HG03354 (cell line): ENCODE results near the gene CCR7.
"Not testable (repeated sequence)": the region's sequence is repeated elsewhere in the genome, so short reads cannot be mapped to it uniquely, and the experiment has no call there.

ENCODE experiments used
- ATAC-seq: cut with Tn5 transposase; IDR thresholded peaks from one replicate; pipeline ENCODE4 v1.9.1; 2021; ENCODE audit warnings: mild to moderate bottlenecking; ENCODE audit not compliant: unreplicated experiment, poor library complexity, severe bottlenecking

CCR7 gene

GRCh38 chr17:40552806-40553693, 12.2 kb downstream of the CCR7 start:
- ATAC-seq: no peak

- ATAC-seq: no peak
Measured at GRCh38 chr17:40551879-40552768, 13.1 kb downstream of the CCR7 start.

DNA sequence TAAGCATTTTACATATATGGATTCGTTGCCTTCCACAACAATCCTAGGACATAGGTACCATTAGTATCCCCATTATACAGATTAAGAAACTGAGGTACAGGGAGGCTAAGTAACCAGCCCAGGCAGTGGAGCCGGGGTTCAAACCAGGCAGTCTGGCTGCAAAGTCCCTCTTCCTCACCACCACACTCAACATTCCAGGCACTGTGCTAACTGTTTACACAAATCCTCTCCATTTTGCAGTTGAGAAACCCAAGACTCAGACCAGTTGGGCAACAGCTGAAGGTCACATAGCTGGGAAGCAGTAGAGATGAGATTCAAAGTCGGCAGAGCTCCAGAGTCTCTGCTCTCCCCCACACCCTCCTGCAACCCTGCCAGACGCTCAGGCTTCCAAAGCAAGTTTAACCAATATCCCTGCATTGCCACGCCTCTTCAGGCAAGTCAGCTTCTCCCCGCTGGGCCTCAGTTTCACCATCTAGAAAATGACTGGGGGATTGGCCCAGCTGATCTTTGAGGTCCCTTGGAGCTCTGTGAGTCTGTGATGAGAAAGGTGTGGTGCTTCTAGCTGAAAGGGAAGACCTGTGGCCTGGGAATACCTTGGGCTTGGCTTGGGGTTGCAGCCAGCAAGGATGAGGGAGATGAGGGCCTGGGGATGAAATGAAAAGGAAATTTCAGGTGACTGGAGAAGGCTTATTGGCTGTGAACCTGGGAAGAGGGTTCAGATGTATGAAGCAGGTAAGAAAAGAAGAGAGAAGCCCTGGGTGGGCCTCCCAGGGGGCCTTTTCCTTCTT, 14.0 kb downstream of the CCR7 start:
- no peak for ATAC-seq

- no peak for ATAC-seq
Measured at GRCh38 chr17:40550608-40551007, 14.7 kb downstream of the CCR7 start.

DNA sequence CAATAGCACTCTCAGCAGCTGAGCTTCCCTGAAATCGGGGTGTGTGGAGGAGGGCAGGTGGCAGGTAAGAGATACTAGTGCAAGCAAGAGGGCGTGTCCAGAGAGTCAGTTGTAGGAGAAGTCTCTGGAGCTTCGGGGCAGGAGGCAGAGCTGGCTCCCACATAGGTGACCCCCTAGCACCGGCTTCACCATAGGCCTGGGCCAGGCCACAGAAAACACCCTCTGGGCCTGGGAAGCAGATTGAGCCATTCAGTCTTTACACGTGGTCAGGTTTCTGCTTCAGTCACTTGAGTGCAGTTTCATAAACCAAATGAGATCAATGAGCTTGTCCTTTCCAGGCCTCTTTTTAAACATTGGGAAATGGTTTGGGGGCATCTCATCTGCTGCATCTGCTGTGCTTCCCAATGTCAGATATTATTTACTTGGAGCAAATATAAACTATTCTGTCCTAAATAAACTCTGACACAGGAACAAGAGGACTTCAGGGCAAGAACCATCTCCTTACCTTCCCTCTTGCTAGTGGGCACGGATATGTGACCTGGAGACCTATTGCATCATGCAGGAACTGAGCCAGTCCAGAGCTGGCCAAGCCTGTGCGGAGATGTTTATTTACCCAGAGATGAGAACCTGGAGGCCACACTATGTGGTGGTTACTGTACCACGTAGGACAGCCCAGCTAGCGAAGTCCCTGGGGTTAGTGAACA, 16.1 kb downstream of the CCR7 start:
- no peak for ATAC-seq

- no peak for ATAC-seq
Measured at GRCh38 chr17:40548491-40548981, 16.7 kb downstream of the CCR7 start.

DNA sequence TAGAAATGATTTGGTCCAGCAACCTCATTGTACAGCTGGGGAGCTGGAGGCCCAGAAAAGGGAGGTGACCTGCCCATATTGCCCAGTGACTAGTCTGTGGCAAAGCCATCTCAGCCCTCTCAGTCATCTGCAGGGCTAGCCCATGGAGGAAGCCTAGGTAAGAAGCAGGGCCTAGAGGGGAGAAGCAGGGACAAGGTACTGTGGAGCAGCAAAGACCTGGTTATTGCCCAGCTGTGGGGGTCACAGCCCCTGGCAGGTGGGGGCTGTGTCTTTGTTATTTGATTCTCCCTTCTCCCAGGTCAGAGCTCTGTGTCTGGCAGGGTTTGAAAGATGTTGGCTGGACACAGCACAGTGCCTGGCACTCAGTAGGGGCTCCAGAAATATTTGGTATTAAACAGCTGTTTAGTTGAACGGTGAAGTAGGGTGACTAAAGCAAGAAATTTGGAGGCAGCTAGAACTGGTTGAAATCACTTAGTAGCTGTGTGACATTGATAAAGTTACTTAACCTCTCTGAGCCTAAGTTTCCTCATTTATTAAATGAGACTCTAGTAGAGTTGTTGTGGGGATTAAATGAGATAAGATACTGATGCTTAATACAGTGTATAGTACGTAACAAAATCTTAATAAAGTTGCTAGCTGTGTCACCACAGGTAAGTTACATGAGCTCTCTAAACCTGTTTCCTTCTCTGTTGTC, 17.3 kb downstream of the CCR7 start:
- no peak for ATAC-seq

GRCh38 chr17:40547079-40547784, 18.0 kb downstream of the CCR7 start:
- ATAC-seq: no peak

- ATAC-seq: not testable (repeated sequence)
Measured at GRCh38 chr17:40546497-40546896, 18.8 kb downstream of the CCR7 start.

DNA sequence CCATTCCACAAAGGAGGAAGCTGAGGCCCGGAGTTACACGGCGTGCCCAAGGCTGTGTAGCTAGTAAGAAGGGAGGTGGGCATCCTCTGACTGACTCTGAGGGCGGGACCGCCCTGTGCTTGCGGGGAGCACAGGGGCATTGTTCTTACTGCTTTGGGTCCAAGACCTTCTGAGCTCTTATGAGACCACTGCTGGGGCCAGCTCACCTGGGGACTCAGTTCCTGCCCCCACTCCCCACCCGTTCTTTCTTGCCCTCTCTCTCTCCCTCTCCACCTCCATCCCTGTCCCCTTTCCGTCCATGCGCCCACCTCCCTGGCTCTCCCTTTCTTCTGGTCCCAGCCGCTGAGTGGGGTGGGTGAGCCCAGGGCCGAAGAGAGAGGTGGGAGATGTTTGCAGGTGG, 19.6 kb downstream of the CCR7 start:
- no peak for ATAC-seq

GRCh38 chr17:40542558-40543411, 22.5 kb downstream of the CCR7 start:
- ATAC-seq: peak; percentile 60

GRCh38 chr17:40541873-40542557, 23.3 kb downstream of the CCR7 start:
- no peak for ATAC-seq

DNA sequence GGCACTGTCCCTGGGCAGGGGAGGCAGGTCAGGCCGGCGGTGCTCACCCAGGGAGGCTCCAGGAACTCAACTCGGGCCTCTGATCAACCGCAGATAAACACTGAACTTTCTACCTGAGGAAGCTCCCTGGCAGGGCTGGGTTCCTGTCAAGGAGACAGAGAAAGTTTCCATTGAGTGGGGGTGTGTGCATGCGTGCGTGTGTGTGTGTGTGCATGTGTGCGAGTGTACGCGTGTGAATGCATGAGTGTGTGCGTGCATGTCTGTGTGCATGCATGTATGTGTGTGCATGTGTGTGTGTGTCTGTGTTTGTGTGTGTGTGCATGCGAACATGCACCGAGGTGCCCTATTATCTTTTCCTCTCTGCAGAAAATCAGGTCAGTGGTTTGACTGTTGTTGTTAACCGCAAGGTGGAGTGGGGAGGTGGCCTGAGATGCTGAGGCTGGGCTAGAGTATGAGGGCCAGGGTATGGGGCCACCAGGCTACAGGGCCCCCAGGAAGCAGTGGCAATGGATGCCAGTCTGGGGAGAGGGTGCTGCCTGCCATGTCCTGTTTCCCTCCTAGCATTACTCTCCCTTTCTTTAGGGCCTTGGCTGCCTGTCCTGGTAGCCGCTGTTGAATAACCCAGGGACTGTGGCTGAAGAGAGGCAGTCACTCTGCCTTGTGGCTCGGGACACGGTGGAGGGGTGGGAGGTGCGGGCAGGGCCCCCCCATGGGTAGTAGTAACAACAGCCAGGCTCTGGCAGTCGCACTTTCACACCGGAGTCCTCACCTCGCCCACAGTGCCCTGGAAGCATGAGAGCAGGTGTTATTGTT, 24.0 kb downstream of the CCR7 start:
- ATAC-seq: no peak

DNA sequence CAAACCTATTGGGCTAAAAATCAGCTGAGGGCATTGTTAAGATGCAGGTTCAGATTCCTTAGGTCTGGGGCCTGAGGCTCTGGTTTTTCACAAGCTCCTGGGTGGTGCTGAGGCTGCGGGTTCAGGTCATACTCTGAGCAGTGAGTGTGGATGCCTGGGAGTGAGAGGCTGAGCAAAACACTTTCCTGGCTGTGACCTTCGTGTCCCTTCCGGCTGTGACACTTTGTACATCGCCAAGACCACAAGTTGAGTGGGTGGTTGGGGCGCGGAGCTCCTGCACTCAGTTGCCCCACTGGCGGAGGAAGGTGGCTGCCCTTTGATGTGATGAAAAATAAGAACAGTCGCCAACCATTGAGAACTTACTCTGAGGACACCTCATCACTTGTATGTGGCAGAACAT, 24.8 kb downstream of the CCR7 start:
- ATAC-seq: no peak

- ATAC-seq: no peak
Measured at GRCh38 chr17:40539711-40540411, 25.4 kb downstream of the CCR7 start.
